ENCODE data around the gene RUFY4. TPM values are rescaled to one million over a fixed set of nuclear protein-coding genes. Genes with fewer than 3 reads are reported as not detected.
A peak's percentile ranks its signal among the peaks of the same experiment; 100 is the strongest.
"Not testable (repeated sequence)": the region's sequence is repeated elsewhere in the genome, so short reads cannot be mapped to it uniquely, and the experiment has no call there.

Gene RUFY4, protein sequence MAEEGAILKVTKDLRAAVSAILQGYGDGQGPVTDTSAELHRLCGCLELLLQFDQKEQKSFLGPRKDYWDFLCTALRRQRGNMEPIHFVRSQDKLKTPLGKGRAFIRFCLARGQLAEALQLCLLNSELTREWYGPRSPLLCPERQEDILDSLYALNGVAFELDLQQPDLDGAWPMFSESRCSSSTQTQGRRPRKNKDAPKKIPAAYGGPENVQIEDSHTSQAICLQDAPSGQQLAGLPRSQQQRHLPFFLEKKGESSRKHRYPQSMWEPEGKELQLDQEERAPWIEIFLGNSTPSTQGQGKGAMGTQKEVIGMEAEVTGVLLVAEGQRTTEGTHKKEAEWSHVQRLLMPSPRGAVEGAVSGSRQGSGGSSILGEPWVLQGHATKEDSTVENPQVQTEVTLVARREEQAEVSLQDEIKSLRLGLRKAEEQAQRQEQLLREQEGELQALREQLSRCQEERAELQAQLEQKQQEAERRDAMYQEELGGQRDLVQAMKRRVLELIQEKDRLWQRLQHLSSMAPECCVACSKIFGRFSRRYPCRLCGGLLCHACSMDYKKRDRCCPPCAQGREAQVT
- total RNA-seq = 0.36 TPM

DNA sequence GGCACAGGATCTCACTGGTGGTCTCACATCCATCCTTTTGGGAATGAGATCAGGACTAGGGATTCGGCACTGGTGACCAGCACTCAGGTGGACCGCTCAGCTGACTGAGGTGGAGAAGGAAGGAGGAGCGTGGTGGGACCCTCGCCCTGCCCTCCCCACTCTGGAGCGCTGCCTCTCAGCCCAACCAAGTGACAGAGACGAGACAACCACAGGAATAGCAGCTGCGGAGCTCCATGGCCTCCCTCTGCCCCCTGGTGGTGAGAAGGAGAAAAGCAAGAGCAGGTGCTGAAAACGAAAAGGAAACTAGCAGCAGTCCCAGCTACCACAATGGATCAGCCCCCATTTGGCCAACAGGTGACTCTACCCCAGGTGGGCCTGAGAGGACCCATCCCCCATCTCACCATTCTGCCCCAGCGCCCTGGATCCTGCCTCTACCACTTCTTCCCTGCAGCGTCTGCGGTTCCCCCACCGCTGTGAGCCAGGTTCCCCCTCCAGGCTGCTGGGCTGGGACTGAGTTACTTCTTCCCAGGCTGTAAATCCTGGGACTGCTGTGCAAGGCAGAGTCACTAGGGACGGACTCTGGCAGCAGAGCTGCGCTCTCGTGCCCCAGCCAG lies at the start of gene RUFY4:
RUFY4 (plus strand) TSS at position 533 of the 614 bp plus-strand sequence. CDS start 1,353 bp downstream, outside the sequence.
- intact Hi-C loops (cut with DNase I) = not testable (repeated sequence)
- ATAC-seq = peak; percentile 74
- peak; percentile 78 for DNase-seq (ENCODE audit: low spot score)

DNA sequence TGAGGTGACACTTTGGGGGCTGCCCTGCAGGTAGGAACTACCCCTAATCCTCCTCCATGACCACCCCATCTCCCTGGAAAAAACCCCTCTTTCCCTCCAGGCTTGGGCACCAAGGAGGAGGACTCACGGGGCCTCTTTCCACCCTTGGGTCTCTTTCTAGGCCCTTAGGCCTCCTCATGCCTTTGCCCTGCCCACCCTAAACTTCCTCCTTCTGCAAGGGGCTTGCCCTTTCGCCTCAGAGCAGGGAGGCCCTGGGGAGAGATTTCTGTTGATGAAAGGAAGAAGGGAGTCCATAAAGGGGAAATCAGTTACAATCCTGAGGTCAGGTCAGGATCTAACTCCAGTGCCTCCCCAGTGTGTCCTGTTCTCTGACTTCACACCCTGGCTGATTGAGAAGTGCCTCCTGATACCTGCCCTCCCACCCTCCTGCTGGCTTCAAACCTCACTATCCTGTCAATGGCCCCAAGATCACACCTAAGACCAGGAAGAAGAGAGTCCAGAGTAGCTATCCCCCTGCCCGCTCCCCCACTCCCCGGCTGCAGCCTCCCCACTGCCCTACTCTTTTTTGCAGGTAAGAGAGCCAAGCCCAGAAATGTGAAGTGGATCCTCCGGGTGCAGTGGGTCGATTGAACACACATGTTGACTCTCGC lies 49.5 kb upstream of the RUFY4 start:
- ATAC-seq (no peak), DNase-seq (ENCODE audit: low spot score) (no peak)
- intact Hi-C loops (cut with DNase I) = no loop called here

DNA sequence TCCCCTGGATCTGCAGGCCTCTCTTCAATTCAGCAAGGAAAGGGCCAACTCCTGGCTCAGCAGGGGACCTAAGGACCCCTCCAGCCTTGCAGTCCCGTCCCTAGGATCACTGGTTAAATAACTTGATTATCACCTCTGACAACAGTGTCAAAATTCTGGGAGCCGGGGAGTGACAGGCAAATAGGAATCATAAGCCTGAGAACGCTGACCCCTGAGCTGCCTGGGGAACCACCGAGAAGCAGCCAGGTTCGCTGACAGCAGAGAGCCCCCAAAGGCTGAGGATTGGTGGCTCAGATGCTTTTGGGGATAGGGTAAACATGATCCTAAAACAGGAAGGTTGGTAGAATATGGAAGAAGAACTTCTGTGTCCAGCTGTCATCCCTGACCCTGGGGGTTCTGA lies 48.8 kb upstream of the RUFY4 start:
- ATAC-seq (no peak), DNase-seq (ENCODE audit: low spot score) (no peak)
- intact Hi-C loops (cut with DNase I) = no loop called here

DNA sequence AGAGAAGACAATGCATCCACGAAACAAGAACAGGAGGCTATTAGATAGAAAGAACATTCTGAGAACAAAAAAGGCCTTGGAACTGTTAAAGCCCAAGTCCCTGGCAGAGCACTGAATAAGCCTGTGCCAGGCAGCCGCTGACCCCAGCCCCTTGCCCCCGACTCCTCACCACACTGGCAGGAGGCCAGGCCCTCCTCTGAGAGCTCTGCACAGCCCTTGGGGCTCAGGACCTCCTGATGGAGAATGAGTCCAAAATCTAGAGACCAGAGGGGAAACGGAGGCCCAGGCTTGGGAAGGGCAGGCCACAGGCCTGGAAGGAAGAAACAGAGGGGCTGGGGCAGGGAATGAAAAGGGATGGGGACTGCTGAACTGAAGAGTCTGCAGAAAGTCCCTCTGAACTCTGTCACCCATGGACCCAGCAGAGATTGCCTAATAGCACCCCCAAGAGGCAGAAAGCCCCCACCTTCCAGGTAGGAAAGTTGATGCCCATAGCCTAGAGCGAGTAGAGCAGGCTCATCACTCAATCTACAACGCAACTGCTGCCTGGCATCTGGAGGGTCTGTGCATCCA lies 48.0 kb upstream of the RUFY4 start:
- ATAC-seq = no peak
- DNase-seq (ENCODE audit: low spot score) = peak; percentile 51
- intact Hi-C loops (cut with DNase I) = no loop called here

DNA sequence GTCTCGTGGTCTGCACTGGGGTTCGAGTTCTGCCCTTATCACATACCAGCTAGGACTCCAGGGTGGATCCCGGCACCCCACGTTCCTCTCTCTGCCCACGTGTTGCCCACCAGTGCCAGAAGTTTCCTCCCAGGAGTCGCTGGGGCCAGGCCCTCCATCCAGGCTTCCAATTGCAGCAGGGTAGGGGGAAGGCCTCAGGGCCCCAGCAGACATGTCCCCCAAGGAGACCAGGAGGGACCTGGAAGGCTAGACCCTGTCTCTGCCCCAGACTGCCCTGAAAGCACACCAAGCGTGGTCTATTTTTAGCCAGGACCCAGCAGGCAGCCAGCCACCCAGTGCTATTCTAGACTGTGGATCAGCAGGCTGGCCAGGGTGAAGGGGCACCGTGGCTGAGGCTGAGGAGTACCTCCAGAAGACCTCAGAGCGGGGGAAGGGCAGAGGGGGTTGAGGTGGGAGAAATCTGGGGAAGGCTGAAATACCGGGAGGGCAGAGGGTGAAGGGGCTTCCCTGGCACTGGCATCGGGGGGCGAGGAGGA lies 47.4 kb upstream of the RUFY4 start:
- no peak for ATAC-seq
- peak; percentile 56 for DNase-seq (ENCODE audit: low spot score)
- intact Hi-C loops (cut with DNase I) = no loop called here

DNA sequence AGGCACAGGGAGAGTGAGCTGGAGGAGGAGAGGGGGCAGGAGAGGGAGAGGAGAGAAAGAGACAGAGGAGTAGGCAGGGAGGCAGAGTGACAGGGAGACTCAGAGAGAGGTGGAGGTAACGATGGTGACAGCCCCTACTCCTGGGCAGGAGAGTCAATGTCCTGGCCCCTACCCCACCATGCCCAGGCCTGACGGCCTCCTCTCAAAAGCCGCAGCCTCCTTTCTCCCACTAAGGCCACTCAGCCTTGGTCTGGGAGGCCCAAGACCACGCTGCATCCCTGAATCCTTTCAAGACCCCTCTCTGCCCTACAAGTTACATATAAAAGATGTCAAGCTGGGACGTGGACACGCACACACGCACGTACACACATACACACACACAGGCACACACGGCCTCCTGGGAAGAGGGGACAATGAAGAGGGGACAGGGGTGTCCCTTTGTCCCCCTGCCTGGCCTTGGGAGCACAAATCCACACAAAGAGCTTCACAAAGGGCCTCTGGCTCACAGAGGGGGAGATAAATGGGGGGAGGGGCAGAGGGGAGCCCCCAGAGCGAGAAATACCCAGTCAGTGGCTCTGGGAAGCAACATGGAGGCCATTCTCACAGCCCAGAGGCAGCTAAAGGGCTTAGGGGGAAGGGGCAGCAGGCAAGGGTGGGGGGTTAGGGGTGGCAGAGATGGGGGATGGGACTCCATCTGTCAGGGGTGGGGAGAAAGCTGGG lies 46.8 kb upstream of the RUFY4 start:
- DNase-seq (ENCODE audit: low spot score) (peak; percentile 38), ATAC-seq (no peak)
- intact Hi-C loops (cut with DNase I) = no loop called here

DNA sequence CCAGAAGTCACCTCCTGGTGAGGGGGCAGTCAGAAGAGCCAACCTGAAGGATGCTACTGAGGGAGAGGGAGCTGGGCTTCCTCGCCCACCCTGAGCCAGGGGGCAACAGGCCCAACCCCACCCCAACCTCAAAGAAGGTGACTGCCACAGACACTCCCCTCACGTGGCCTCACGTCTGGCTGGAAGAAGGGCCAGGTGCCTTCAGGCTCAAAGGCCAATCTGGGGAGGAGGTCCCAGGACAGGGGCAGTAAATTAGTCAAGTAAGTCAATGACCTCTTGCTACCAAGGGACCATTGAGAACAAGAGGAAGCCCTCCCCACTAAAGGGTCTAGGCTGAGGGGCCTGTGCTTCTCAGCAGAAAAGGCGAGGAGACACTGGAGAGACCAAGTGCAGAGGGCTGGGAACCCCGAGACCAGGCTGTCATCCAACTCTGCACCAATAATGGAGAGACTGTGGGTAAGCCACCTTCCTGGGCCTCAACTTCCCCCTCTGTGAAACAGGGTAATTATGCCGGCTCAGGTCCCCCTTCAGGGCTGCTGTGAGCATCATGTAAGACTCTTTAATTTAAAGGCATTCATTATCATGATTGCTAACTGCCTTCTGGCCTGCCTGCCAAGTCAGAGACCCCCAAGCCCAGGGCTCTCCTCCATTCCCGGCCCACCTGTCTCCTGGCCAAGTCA lies 46.1 kb upstream of the RUFY4 start:
- DNase-seq (ENCODE audit: low spot score) (peak; percentile 37), ATAC-seq (no peak)
- intact Hi-C loops (cut with DNase I) = no loop called here

DNA sequence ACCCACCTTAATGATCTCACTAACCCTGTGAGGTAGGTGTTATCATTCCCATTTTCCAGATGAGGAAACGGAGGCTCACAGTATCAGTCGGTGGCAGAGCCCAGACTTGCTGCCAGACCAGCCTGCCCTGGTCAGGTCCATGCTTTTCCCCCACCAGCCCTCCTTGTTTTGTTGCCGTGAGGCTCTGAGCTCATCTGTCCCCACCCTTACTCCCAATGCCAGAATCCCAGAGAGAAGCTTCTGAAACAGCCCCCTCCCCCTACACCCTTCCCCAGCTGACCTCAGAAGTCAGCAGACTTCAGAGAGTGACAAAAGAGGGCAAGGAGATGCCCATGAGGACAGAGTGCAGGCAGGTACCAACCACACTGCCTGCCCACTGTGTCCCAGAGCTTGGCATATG lies 45.4 kb upstream of the RUFY4 start:
- intact Hi-C loops (cut with DNase I) = no loop called here
- ATAC-seq = no peak
- peak; percentile 15 for DNase-seq (ENCODE audit: low spot score)

DNA sequence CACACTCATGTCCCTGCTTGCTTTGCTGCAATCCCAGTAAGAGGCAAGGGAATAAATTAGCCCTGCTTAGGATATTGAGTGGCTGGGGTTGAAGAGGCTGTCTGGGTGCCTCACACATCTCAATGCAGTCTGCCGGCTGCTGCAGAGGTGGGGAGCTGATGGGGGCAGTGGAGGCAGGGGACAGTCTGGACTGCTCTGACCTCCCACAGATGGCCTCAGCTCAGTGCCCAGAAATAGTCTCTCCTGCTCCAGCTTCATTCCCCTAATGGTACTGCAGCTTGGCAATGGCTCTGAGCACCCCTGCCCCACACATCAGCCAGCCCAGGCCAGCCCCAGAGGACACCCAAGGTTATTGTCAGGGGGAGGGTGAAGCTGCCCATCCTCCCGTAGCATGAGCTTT lies 44.7 kb upstream of the RUFY4 start:
- DNase-seq (ENCODE audit: low spot score) (peak; percentile 36), ATAC-seq (no peak)
- intact Hi-C loops (cut with DNase I) = no loop called here

DNA sequence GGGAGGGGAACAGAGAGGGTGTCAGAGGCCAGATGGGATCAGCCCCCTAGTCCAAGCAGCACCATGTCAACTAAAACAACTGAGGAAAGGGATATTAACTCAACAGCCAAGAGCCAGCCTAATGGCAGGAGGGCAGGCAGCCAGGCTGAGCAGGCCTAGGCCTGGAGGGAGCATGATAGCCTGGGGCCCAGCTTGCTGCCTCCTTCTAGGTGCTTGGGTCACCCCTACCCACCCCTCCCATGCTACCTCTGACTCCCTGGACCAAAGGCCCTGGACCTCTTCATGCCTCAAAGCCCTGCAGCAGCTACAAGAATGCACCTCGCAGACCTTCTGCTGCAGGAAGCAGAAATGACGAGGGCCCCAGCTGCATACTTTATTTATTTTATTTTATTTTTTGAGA lies 44.2 kb upstream of the RUFY4 start:
- no peak for ATAC-seq
- intact Hi-C loops (cut with DNase I) = no loop called here
- DNase-seq (ENCODE audit: low spot score) = peak; percentile 34

DNA sequence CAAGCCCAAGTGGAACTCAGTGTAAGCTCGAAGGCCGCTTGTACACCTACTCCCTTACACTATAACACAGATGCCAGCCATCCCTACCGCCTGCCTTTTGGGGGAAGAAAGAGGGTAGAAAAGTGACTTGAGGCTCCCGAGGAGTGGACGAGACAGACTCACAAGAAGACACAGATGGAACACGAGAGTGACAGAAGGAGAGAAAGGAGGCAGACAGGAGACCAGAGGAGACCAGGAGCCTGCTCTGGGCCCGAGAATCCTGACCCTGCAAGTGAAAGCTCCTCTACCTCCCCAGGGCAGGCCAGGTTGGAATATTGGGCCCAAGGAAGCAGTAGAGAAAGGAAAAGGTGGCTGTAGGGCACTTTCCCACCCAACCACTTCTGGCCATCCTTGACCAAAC lies 42.8 kb upstream of the RUFY4 start:
- intact Hi-C loops (cut with DNase I) = no loop called here
- no peak for DNase-seq (ENCODE audit: low spot score)
- ATAC-seq = no peak

DNA sequence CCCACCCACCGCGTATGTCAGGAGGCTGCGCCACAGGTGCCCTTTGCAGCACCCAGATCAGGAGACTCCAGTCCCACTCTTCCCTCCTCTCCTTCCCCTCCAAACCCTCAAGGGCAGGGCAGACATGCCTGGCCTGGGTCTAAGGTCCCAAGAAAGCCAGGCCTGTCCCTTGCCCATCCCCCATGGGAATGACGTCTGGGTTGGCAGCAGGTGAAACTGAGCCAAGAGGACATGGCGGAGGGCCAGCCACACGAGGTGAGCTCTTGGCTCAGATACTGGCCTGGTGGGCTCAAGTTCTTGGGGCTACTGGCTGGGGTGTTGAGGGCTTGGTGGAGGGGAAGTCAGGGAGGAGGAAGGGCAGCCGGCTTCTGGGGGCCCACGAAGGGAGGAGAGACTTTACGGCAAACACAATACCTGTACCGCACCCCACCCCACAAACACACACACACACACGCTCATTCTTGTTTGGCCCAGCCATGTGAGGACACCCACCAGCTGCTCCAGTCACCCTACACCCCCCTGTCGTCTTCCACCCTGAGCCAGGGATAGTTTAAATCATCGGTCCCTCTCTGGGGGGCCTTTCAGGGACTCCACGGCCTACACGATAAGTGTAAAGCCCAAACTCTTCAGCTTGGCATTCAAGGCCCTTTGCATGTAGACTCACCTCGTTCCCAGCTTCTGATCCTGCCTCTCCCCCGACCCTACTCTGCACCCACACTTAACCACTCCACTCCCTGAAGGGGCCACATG lies 42.2 kb upstream of the RUFY4 start:
- intact Hi-C loops (cut with DNase I) = no loop called here
- DNase-seq (ENCODE audit: low spot score) (no peak), ATAC-seq (no peak)

DNA sequence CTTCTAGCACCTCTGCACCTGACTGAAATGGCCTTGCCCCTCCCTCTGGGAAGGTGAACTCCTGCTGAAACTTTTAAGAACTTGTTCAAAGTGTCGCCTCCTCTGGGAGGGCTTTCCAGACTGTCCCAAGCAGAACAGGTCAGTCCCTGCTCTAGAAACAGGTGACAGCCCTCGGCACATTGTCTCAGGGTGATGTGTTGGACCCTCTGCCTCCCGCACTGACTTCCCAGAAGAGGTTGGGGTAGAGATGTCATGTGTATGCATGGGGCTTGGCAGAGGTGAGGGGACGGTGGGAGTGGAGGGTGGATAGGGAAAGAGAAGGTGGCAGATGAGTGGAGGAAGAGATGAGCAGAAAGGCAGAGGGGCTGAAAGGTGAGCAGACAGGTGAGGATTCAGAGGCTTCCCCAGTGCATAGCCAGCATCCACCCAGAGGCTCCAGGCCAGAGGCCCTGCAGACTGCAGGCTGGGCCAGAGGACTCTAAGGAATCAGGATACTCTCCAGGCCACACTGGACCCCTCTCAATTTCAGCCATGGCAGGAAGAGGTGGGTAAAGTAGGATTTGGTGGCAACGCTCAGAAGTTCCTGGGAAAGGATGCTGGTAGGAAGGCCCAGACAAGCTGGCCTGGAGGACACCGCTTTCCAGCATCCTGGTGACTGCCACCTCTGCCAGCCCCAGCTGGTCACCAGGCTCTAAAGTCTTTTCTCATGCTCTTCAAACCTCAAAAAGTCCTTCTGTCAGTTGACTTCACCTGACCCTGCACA lies 41.4 kb upstream of the RUFY4 start:
- intact Hi-C loops (cut with DNase I) = no loop called here
- ATAC-seq = no peak
- no peak for DNase-seq (ENCODE audit: low spot score)

DNA sequence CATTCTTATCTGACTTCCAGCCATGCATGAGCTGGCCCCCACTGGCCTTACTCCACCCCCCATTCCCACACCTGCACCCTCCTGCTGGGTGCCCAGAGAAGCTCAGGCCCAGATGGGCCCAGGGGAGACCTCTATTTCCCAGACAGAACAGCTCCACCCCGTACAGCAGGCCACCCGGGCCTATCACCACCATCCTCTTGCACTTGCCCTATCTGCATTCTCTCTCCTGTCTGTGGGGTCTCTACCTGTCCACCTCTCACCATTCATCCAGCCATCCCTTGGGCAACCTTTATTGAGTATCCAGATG lies 40.9 kb upstream of the RUFY4 start:
- intact Hi-C loops (cut with DNase I) = no loop called here
- ATAC-seq = no peak
- DNase-seq (ENCODE audit: low spot score) = no peak

DNA sequence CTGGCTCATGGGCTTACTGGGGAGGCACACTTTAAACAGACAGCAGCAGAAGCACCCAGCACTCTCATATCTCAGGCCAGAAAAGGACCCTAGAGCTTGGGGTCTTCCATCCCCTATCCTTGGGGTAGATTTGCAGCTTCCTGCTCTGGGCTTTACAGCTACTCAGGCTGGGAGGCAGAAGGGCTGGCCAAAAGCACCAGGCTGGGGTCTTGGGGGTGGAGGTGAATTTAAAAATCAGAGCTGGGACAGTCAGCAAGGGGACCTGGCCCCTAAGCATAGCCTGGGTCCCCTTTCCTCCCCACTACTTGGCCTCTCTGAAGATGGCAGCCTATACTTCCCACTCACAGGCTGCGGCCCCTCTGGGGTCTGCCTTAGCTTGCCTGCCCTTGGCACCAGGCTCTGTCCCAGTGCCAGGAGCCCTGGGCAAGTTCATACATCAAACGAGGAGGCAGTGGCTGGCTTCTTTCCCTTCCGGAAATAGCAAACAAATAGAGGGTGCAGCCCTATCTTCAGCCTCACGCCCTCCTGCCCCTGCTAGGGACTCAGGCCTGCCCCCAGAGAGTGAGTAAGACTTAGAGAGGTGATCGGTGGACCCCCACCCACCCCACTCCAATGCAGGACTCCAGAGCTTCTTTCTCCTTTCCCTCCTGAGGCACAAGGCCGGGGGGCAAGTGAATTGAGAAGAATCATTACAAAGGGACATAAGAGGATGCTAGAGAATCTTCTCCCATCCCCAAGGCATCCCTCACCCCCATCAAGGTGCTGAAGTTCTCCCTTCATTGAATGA lies 40.3 kb upstream of the RUFY4 start:
- intact Hi-C loops (cut with DNase I) = no loop called here
- ATAC-seq = no peak
- DNase-seq (ENCODE audit: low spot score) = no peak

Measured in sciatic nerve (tissue), 2 donors.